ENCODE data around the gene COLEC11.

COLEC11 gene

GRCh38 chr2:3669656-3670055, 74.7 kb downstream of the COLEC11 start:
- no peak overlapping the region for H3K4me3 ChIP-seq (ENCODE audit: low read depth, low read length)
- DNase-seq (ENCODE audit: low read depth), result no peak
- TF ChIP-seq CTCF (IDR thresholded peaks at IDR 0.05; ENCODE audit: low read depth, low read length, missing control alignments), result no peak

DNA sequence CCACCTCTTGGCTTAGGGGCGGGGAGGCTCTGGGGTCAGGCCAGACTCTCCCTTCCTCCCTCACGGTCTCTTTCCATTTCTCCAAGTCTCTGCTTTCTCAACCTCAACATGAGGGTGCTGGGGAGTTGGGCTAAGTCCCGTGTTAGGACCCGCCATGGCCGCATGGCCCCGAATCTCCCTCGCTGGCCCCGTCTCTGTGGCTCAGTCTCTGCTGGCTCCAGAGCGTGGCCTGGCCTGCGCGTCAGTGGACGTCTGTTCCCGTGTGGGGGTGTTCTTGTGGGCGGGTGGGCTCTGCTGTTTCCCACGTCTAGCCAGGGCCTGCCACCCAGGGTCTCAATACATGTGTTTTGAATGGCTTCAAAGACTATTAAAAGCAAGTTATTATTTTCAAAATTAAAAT, 75.5 kb downstream of the COLEC11 start:
- no peak for TF ChIP-seq CTCF (IDR thresholded peaks at IDR 0.05; ENCODE audit: low read depth, low read length, missing control alignments)
- DNase-seq (ENCODE audit: low read depth), result no peak
- no peak overlapping the region for H3K4me3 ChIP-seq (ENCODE audit: low read depth, low read length)

DNA sequence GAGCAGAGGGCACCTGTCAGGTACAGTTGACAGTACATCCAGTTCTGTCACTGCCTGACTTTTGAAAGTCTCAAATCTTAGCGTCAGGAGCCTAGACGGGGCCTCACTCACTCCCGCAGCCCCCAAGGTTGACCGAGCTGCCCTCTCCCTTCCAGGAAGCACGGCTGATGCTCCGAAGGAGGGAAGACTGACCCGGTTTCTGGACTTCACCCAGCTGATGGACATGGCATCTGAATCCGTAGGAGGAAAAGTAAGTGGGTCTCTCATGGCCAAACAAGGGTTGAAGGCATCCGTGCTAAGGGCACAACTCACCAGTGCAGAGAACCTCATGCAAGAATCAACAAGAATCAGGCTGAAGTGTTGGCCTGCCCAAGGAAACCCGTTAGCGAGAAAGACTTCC, 76.0 kb downstream of the COLEC11 start:
- DNase-seq (ENCODE audit: low read depth), result no peak
- no peak overlapping the region for H3K4me3 ChIP-seq (ENCODE audit: low read depth, low read length)
- no peak for TF ChIP-seq CTCF (IDR thresholded peaks at IDR 0.05; ENCODE audit: low read depth, low read length, missing control alignments)

GRCh38 chr2:3672861-3673678, 78.2 kb downstream of the COLEC11 start:
- no peak for DNase-seq (ENCODE audit: low read depth)

GRCh38 chr2:3674066-3674845, 79.3 kb downstream of the COLEC11 start:
- H3K4me3 ChIP-seq (ENCODE audit: low read depth, low read length), result no peak overlapping the region
- DNase-seq (ENCODE audit: low read depth), result no peak
- no peak for TF ChIP-seq CTCF (IDR thresholded peaks at IDR 0.05; ENCODE audit: low read depth, low read length, missing control alignments)

More at GRCh38 chr2:3672861-3673678, 78.2 kb downstream of the COLEC11 start:
- no peak for TF ChIP-seq CTCF (IDR thresholded peaks at IDR 0.05; ENCODE audit: low read depth, low read length, missing control alignments)
- no peak overlapping the region for H3K4me3 ChIP-seq (ENCODE audit: low read depth, low read length)

GRCh38 chr2:3675687-3676086, 80.8 kb downstream of the COLEC11 start:
- H3K4me3 ChIP-seq (ENCODE audit: low read depth, low read length), result no peak overlapping the region
- DNase-seq (ENCODE audit: low read depth), result no peak
- TF ChIP-seq CTCF (IDR thresholded peaks at IDR 0.05; ENCODE audit: low read depth, low read length, missing control alignments), result no peak

All from GM12864 (cell line).